Measurements from ENCODE around the gene GAD1.

GRCh38 chr2:170863087-170863486 lies 46.4 kb downstream of the GAD1 start:
- TF ChIP-seq CTCF (IDR thresholded peaks at IDR 0.05) (no peak), EP300 (IDR thresholded peaks at IDR 0.05) (no peak), POLR2A (IDR thresholded peaks at IDR 0.05) (no peak), POLR2AphosphoS5 (IDR thresholded peaks at IDR 0.05) (no peak)

Data from sigmoid colon (tissue), 4 donors.